HUDEP-2 (cell line): ENCODE measurements around the gene HTR5A.

Experiments used
- DNase-seq, 76 experiments: peaks; one replicate each; lab custom pipeline; 2025; ENCODE audit not compliant: unreplicated experiment in 76 of 76; lab: John Stamatoyannopoulos, UW

HTR5A gene

GRCh38 chr7:155084969-155085368 is 14.8 kb downstream of the HTR5A start:
- DNase-seq: no peak

GRCh38 chr7:155090684-155091083 is 20.6 kb downstream of the HTR5A start:
- DNase-seq: no peak

- no peak for DNase-seq
These were observed 23.5 kb downstream of the HTR5A start for GRCh38 chr7:155093596-155093995.

- DNase-seq: no peak
These were observed 24.6 kb downstream of the HTR5A start for GRCh38 chr7:155094636-155095135.

- DNase-seq: no peak
These were observed 27.2 kb downstream of the HTR5A start for GRCh38 chr7:155097338-155097737.

GRCh38 chr7:155103839-155104238 is 33.7 kb downstream of the HTR5A start:
- no peak for DNase-seq

GRCh38 chr7:155104913-155105312 is 34.8 kb downstream of the HTR5A start:
- DNase-seq: no peak

GRCh38 chr7:155106356-155106755 is 36.2 kb downstream of the HTR5A start:
- DNase-seq: no peak

GRCh38 chr7:155107126-155107525 is 37.0 kb downstream of the HTR5A start:
- no peak for DNase-seq

GRCh38 chr7:155108144-155108901 is 38.2 kb downstream of the HTR5A start:
- no peak for DNase-seq

GRCh38 chr7:155109121-155109520 is 39.0 kb downstream of the HTR5A start:
- DNase-seq: no peak

- DNase-seq: no peak
These were observed 45.2 kb downstream of the HTR5A start for GRCh38 chr7:155115288-155115687.

GRCh38 chr7:155119801-155120382 is 49.8 kb downstream of the HTR5A start:
- no peak for DNase-seq

GRCh38 chr7:155120460-155120859 is 50.3 kb downstream of the HTR5A start:
- no peak for DNase-seq

- DNase-seq: no peak
These were observed 52.7 kb downstream of the HTR5A start for GRCh38 chr7:155122831-155123230.

GRCh38 chr7:155123413-155123812 is 53.3 kb downstream of the HTR5A start:
- no peak for DNase-seq

GRCh38 chr7:155124706-155125105 is 54.6 kb downstream of the HTR5A start:
- no peak for DNase-seq

- DNase-seq: no peak
These were observed 59.1 kb downstream of the HTR5A start for GRCh38 chr7:155129186-155129585.

- no peak for DNase-seq
These were observed 59.7 kb downstream of the HTR5A start for GRCh38 chr7:155129789-155130188.

- DNase-seq: no peak
These were observed 60.4 kb downstream of the HTR5A start for GRCh38 chr7:155130493-155130892.

GRCh38 chr7:155131090-155131489 is 61.0 kb downstream of the HTR5A start:
- DNase-seq: no peak

GRCh38 chr7:155132431-155132830 is 62.3 kb downstream of the HTR5A start:
- no peak for DNase-seq
